ENCODE results near the gene VRK2.
"Not testable (repeated sequence)": the region's sequence is repeated elsewhere in the genome, so short reads cannot be mapped to it uniquely, and the experiment has no call there.

The VRK2 gene

GRCh38 chr2:58170334-58170933, 123.8 kb downstream of the VRK2 start:
- DNase-seq: not testable (repeated sequence)

- not testable (repeated sequence) for DNase-seq
Measured at GRCh38 chr2:58171831-58172230, 125.2 kb downstream of the VRK2 start.

- DNase-seq: not testable (repeated sequence)
Measured at GRCh38 chr2:58177187-58177586, 130.6 kb downstream of the VRK2 start.

GRCh38 chr2:58180175-58180574, 133.6 kb downstream of the VRK2 start:
- DNase-seq: not testable (repeated sequence)

- no peak for DNase-seq
Measured at GRCh38 chr2:58180635-58181034, 134.0 kb downstream of the VRK2 start.

GRCh38 chr2:58182527-58182926, 135.9 kb downstream of the VRK2 start:
- DNase-seq: no peak

- DNase-seq: no peak
Measured at GRCh38 chr2:58186501-58186900, 139.9 kb downstream of the VRK2 start.

GRCh38 chr2:58187022-58187421, 140.4 kb downstream of the VRK2 start:
- not testable (repeated sequence) for DNase-seq

- no peak for DNase-seq
Measured at GRCh38 chr2:58194458-58194857, 147.9 kb downstream of the VRK2 start.

GRCh38 chr2:58195662-58196061, 149.1 kb downstream of the VRK2 start:
- no peak for DNase-seq

GRCh38 chr2:58197894-58198293, 151.3 kb downstream of the VRK2 start:
- DNase-seq: no peak

GRCh38 chr2:58202404-58202803, 155.8 kb downstream of the VRK2 start:
- no peak for DNase-seq

GRCh38 chr2:58203018-58203417, 156.4 kb downstream of the VRK2 start:
- no peak for DNase-seq

GRCh38 chr2:58204195-58204959, 157.8 kb downstream of the VRK2 start:
- DNase-seq: no peak

- no peak for DNase-seq
Measured at GRCh38 chr2:58206785-58207184, 160.2 kb downstream of the VRK2 start.

- DNase-seq: no peak
Measured at GRCh38 chr2:58207189-58207588, 160.6 kb downstream of the VRK2 start.

Data from NCI-H2029 treated with DMSO at 0.1 percent for 48 hours (cell line).